ENCODE results near the gene METTL25.

- TF ChIP-seq CTCF (optimal IDR thresholded peaks at IDR 0.05 in 1 of 3, IDR thresholded peaks at IDR 0.05 in 1 of 3, conservative IDR thresholded peaks at IDR 0.05 in 1 of 3; ENCODE audit: extremely low read depth in 1 of 3, insufficient read depth in 2 of 3, low read length in 3 of 3) (no peak), EZH2 (IDR thresholded peaks at IDR 0.05; ENCODE audit: low read length) (no peak)
These were observed 49.2 kb downstream of the METTL25 start for GRCh38 chr12:82407481-82407880.
